Superior temporal gyrus (tissue), 1 donor: ENCODE results near the gene COLEC11.
A peak's percentile ranks its signal among the peaks of the same experiment; 100 is the strongest.

Experiments
- DNase-seq: peaks from one replicate; pipeline ENCODE4 v3.0.0-alpha.2; 2016; ENCODE audit errors: extremely low spot score

Gene COLEC11

DNA sequence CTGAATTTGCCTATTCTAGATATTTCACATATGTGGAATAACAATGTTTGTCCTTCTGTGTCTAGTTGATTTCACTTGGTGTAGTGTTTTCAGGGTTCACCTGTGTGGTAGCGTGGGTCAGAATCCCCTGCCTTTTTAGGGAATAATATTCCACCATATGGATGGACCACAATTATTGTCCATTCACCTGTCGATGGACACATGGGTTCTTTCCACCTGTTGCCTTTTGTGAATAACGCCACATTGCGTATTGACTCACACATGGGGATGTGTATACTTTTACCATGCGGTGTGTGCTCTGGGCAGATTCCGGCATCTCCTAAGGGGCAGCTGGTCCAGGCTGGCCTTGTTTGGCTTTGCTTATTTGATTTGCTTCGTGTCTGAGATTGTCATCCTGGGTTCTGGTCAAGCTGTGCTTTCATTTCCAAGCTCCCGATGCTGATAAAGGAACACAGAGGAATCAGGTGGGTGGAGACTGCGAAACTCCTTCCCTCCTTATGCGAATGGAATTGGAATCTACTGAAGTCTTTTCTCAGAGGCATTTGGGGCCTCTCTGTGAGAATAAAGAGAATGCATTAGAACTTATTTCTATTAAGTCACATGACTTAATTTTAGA is 44.2 kb downstream of the COLEC11 start:
- no peak for DNase-seq

DNA sequence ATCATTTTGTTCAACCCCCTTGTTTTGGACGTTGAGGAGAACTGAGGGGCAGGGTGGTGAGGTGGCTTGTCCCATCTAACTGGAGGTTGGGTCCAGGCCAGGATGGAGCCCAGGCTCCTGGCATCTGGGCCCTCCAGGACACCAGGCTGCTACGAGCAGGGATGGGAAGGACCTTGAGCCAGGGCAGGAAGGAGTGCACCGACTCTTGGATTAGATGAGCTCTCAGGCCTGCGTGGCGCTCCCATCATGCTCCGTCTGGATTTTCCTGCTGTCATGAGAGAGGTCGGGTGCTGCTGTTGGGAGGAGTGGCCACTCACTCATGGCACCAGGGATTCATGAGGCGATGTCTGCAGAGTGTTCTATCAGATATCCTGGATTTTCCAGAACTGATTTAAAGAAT is 44.7 kb downstream of the COLEC11 start:
- DNase-seq = no peak

DNA sequence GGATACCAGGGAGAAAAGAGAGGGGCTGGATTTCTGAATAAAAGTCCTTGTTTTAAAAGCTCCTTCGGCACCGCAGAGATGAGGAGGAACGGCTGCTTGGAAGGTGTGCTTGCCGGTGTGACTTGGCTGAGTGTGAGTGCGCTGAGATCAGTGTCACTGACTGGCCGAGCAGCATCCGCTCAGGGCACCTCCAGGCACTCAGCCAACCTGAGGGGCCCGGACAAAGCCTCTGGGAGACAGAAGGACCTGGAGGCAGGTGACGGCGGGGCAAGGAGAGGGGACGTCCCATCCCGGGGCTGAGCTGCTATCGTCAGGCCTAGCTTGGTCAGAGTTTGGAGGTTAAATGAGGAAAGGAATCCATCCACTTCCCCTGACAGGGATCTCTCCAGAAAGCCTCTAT is 46.3 kb downstream of the COLEC11 start:
- DNase-seq = no peak

DNA sequence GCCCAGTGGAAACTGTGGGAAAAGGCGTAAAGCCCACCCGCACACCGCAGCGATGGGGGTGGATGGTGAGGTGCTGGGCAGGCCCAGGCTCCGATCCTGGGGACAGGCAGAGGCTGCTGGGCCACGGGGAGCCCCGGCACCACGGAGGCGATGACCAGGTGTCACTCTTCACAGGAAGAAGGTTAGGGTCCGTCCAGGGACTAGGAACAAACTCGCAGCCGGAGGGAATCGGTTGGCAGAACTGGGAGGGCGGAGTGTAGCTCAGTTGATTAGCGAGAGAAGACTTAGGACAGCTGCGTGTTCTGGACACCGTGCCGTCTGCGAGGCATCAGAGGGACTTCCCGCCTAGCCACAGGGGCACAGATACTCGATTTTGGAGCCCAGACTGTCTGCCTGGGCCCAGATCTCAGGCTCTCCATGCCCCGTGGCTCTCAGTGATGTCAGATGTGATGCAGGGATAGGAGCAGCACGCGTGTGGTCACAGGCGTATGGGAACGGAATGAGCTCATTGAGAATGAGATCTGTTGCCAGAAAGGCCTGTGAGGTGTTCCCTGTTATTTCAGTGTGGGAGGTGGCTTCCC is 47.0 kb downstream of the COLEC11 start:
- no peak for DNase-seq

DNA sequence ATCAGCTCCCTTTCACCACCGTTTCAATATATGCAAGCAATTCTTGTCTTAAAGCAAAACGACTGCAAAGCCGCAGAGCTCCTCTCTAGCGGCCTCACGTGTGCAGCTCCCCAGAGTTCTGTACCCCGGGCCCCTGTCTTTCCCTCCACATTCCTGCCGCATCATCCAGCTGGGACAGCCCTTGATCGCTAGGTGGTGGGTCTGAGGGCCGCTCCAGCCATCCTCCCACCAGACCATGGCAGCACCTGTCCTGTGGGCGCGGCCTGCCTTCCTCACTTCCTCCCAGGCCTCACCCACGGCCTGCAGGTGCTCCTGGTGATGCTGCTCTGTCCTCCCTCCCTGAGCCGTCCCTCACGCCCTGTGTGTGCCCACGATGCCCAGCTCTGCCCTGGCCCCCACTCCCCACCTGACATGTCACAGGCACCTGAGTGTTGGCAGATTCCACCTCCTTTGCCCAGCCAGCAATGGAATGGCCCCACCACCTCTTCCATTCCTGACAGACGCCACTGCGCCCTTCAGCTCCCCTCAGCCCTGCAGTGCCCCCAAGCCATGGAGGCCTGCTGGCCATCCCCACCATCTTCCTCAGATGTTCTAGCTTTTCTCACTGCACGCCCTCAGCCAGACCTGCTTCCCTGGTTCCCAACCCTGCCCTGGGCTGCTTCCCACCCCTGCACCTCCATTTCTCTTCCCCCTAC is 47.8 kb downstream of the COLEC11 start:
- DNase-seq = no peak

DNA sequence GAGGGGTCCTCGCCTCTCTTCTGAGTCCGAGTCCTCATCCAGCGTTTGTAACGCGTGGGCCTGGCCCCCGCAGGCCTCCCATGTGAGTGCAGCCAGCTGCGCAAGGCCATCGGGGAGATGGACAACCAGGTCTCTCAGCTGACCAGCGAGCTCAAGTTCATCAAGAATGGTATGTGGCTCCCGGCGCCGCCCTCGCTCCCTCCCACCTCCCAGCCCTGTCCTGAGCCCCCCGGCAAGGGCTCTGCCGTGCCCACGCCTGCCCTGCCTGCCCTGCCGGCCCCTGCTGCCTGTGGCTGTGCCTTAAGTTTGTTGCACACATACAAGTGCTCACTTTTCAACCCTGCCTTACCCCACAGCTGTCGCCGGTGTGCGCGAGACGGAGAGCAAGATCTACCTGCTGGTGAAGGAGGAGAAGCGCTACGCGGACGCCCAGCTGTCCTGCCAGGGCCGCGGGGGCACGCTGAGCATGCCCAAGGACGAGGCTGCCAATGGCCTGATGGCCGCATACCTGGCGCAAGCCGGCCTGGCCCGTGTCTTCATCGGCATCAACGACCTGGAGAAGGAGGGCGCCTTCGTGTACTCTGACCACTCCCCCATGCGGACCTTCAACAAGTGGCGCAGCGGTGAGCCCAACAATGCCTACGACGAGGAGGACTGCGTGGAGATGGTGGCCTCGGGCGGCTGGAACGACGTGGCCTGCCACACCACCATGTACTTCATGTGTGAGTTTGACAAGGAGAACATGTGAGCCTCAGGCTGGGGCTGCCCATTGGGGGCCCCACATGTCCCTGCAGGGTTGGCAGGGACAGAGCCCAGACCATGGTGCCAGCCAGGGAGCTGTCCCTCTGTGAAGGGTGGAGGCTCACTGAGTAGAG is 48.7 kb downstream of the COLEC11 start:
- DNase-seq = no peak

DNA sequence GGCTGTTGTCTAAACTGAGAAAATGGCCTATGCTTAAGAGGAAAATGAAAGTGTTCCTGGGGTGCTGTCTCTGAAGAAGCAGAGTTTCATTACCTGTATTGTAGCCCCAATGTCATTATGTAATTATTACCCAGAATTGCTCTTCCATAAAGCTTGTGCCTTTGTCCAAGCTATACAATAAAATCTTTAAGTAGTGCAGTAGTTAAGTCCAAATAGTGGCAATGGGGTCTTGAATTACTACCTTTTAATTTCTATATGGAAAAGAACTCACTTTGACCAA is 49.3 kb downstream of the COLEC11 start:
- no peak for DNase-seq

DNA sequence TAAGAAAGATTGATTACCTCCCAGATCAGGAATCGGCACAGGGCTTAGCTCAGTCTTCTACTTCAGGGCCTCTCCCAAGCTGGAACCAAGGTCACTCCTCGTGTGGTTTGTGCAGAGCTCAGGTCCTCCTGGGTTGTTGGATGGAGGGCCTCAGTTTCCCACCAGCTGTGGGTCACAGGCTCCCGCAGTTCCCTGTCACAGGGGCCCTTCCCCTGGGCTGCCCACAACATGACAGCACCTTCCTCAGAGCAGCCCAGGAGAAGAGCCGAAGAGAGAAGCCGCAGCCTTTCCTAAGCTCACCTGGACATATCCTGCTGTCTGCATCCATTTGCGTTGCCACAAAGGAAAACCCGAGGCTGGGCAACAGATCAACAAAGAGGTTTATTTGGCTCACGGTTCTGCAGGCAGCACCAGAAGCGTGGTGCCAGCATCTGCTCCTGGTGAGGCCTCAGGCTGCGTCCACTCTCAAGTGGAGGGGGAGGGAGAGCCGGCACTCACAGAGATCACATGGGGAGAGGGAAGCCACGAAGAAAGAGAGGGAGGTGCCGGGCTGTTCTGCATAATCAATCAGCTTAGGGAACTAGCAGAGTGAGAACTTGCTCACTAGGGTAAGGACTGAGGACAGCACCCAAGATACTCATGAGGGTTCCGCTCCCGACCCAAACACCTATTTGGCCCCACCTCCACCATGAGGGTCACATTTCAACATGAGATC is 50.1 kb downstream of the COLEC11 start:
- no peak for DNase-seq

DNA sequence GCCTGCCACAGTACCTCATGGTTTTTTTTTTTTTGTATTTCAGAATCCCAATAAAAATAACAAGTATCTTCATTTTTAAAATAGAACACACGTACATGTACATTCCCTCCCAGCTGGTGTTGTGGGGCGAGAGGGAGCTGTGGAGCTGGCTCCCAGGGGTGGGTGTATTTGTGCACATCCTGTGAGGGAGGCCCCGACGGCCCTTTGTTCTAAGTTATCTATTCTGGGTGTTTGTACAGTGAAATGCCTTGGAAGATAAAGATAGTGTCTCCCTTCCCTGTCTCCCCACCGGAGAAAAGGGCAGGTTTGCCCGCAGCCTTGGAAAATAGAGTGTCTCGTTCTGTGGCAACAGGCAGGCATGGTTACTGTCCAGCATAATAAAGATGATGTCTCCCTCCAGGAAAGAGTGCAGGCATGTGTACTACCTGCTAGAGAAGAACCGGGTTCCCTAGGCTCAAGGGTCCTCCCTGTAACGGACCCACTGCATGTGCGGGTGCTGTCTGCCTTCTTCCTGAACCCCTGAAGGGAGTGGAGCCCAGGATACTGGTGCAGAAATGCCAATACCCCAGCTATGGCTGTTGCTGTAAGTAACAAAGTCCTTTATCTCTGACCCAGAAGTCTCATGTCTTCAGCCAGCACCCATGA is 51.0 kb downstream of the COLEC11 start:
- DNase-seq = no peak

DNA sequence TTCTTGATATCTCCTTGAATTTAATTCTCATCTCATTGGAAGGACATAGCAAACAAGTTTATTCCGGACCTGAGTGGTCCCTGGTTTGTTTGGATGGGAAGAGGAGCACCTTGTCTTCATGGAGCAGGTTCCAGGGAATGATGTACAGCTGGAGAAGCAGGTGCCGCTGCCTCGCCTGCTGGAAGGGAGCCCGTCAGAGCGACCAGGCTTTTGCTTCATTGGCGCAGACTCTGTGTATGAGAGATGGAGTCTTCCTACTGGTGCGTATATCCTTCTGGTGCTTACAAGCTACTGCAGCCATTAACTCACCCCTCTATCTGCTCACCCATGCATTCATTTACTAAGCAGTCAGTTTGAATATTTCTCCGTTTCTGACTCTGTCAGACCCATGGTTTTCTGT is 51.5 kb downstream of the COLEC11 start:
- DNase-seq = no peak

DNA sequence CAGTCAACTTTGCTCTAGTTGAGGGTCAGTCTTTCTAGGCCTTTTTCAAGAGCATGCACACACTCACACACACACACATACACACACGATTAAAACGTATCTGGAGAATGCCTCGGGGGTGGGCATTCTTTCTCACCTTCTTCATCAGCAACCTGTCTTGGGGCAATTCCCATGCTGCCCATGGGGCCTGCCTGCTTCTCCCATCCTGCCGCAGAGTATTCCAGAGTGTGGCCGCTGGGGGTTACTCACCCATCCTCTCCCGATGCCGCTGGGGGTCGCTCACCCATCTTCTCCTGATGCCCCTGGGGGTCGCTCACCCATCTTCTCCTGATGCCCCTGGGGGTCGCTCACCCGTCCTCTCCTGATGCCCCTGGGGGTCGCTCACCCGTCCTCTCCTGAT is 52.3 kb downstream of the COLEC11 start:
- no peak for DNase-seq

DNA sequence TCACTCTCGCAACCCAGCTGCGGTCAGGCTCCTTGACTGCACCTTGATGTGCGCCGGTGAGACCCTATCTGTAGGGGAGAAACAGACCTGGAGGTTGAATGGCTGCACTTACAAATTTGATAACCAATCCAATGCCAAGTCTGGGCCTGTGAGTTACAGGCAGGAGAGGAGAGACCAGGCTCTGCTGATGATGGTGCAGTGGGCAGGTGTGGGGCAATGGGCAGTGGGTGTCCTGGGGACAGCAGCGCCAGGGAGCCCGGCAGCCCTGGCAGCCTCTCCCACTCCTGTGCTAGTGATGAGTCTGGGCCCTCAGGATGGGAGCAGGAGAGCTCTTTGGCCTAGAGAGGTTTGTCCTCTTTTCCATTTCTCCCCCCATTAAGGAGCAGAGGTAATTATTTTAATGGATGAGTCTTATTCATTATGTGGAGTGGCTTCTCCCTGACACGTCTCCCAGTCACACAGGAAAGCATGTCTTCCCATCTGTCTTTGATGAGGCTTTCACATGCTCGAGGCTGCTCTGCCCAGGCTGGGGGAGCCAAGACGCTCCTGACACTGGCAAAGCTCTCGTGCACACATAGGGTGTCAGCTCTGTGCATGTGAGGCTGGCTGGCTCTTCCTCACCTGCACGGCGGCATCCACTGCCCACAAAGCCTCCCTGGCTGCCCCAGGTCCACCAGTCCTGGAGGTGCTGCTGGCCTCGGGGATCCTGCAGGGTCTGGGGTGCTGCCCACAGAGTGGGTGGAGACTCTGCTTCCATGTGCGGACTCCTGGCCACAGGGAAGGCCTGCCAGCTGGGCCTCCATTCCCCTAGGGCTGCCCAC is 53.1 kb downstream of the COLEC11 start:
- DNase-seq = no peak

DNA sequence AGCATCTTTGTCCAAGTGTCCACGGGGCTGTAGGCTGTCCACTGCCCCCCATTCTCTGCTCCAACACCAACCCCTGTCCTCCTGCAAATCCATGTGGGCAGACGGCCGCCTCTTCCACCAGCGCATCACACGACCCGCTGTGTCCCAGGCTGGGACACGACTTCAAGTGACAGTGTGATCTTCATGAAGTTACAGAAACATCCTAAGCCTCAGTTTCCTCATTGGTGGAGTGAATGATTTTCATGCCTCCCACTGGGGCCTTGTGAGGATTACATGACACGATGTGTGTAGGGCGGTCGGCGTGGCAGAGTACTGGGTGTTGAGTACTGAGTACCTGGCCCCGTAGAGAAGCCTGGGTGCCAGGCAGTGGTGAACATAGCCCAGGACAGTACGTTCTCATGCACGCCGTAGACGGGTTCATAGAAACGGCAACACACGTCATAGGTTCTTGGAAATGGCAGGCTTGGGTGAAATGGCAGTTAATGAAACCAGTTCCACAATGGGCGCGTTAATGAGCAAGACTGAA is 53.8 kb downstream of the COLEC11 start:
- DNase-seq = no peak

DNA sequence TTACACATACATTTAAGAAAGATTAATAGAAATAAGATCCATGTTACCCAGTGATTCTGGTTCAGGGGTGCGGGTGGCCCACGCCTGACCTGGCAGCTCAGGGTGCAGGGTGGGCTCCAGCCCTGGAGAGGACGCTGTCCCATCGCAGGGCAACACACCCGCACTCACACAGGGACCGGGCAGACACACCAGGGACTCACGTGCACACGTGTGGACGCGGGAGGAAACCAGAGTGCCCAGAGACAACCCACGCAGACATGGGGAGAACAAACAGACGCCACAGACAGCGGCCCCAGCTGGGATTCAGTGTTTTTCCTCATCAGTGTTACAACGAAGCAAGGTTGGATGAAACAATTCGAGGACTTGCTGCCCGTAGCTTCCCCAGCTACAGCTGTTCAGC is 54.7 kb downstream of the COLEC11 start:
- DNase-seq = peak; percentile 12

DNA sequence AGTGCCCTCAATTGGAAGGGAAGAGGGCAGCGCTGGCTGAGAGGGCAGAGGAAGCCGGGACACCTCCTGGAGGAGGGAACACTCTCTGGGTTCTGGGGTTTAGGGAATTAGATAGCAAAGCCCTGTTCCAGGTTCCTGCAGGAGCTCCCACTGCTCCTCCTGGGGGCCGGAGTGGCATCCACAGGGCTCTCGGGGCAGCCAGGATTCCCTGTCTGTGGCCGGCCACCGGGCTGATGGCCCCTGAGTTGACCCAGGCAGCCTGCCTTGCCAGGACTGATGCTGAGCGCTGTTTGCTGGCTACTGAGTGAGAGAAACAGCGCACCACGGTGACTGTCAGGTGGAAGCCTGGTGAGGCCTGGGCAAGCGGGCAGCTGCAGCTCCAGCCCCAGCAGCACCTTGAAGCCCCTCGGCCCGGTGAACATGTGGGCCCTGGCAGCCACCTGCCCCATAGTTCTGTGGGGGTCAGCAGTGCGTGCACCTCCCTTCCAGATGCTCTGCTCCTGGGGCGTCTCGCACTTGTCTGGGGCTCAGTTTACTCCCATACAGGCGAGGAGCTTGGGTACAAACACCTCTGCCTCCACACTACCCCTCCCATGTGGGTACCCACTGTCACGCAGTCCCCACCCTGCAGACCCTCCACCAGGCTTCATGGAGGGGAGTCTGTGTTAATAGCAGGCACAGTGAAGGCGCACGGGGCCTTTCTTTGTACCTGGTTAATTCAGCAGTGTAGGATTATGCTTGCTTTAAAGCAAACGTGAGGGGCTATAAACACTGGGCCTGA is 55.4 kb downstream of the COLEC11 start:
- no peak for DNase-seq

DNA sequence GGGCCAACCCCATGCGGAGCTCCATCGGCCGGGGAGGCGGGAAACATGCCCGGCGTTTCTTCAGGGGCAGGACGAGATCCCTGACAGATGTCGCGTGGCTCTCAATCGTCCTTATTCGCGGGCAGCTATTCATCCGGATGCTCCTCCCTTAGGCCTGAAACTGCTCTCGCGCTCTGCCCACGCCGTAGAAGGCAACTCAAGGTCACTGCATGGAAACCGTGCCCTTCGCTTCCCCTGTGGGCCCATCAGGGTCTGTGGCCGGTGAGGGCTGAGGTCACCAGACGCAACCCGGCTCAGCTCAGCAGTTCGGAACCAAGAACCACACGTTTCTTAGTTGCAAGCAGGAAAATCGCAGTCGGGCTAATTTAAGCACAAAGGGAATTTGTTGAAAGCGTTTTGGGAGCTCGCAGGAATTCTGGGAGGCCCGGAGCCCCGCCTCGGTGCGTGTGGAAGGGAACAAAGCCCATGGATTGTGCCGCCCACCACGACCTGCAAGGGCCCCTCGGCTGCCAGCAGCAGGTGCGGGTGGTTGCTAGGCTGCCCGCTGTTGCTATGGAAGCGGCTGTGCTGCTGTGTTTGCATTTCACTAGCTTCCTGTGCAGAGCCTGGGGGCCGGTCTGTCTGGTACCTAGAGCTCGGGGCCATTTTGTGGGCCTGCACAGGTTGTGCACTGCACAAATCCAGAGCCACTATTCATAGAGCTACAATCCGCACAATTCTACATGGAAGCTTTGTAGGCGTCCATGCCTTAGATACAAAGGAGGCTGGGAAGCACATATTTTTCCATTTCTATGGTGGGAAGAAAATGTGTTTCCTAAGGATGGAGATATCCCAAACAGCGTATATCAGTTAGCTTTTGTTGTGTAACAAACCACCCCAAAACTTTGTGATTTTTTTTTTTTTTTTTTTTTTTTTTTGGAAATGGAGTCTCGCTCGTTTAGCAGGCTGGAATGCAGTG is 57.1 kb downstream of the COLEC11 start:
- peak; percentile 61 for DNase-seq

DNA sequence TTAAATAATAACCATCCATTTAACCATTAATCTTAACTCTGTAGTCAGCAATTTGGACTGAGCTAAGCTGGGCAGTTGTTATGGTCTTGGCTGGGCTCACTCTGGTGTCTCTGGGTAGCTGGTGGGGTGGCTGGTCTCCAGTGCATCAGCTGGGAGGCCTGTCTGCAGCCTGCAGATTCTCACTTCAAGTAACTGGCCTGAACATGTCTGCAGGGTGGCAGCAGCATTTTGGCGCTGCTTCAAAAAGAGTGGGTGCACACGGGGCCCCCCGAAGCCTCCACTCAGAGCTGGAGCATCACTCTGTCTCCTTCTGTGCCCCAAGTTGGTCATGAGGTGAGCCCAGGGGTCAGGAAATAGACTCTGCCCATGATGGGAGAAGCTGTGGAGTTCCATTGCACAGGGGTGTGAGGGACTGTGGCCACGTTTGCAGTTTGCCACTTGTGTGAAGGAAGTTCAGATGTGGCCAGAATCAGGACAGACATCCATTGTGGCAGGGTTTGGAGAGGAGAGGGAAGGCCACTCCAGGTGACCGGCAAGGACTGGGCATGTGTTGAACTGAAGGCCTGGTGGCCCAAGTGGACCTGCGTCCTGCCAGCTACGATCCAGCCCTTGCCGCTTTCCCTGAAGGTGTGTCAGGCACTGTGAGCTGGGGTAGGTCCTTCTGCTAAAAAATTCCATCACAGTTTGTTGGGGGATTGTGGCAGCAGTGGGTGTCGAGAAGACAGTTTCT is 58.1 kb downstream of the COLEC11 start:
- DNase-seq = no peak

DNA sequence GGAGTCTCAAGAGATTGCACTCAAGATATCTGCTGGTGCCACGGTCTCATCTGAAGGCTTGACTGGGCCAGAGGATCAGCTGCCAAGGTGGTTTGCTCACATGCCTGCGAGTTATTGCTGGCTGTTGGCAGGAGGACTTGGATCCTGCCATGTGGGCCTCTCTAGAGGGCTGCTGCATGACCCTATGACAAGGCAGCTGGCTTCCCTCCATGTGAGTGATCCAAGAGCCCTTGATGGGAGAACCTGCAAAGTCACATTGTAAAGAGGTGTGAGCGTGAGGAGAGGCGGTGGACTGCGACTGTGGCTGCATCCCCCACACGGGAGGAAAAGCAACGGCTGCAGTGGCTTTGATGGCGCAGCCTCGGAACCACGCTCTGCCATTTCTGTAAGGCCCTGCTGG is 59.1 kb downstream of the COLEC11 start:
- DNase-seq = no peak
